GM19463 (cell line): ENCODE measurements around the gene GABBR2.
"Not testable (repeated sequence)": the region's sequence is repeated elsewhere in the genome, so short reads cannot be mapped to it uniquely, and the experiment has no call there.

ENCODE experiments used
- ATAC-seq: cut with Tn5 transposase; IDR thresholded peaks from one replicate; pipeline ENCODE4 v1.9.1; 2021; ENCODE audit warnings: mild to moderate bottlenecking, moderate library complexity; ENCODE audit not compliant: unreplicated experiment

GABBR2 gene

DNA sequence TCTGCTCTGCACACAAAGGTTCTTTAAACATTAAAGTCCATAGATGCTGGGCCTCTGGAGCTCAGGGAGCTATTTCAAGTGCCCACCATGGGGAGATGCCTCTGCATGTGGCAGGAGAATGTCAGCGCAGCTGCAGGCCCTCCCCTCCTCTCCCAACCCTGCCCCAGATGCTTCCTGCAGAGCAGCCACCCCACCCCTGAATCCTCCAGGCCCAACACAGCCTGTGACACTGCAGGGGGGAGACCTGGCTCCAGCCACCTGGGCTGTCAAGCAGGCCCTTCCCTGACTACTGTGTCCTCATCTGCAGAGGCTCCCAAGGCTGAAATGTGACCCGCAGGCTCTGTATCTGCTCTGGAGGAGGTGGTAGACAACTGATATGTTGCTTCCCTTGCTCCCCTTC, 213.9 kb downstream of the GABBR2 start:
- no peak for ATAC-seq

DNA sequence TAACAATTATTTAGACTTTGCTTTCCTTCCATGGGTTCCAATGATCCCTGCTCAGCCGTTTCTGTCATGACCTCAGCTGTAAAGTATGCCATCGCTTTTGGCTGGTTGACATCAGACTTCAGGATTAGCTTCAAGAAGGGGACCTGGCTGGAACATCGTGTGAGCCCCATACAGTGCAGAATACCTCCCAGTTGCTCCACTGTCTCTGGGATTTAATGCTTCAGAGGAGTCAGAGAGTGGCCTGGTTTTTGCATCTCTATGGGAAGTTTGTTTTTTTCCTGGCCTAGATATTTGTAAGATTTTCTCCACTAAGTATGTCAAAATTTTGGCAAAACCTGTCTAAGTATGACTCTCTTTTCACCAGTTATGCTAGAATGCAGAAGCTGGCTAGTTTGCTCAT, 216.9 kb downstream of the GABBR2 start:
- ATAC-seq, result no peak

DNA sequence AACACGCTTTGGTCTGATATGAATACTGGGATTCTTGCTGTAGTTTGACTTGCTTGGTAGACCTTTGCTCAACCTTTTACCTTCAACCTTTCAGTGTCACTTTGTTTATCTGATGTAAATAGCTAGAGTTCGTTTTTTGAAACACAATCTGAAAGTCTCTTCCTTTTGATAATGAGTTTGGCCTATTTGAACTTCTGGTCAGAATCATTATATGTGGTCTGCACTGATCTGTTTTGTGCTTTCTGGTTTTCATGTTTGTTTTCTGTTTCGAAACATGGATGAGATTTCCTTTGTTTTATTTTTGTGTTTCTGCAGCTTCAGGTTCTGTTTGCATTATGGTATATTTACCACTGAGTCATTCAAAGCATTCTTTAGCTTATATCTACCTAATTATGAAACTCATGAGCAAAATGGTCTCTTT, 217.5 kb downstream of the GABBR2 start:
- ATAC-seq, result no peak

DNA sequence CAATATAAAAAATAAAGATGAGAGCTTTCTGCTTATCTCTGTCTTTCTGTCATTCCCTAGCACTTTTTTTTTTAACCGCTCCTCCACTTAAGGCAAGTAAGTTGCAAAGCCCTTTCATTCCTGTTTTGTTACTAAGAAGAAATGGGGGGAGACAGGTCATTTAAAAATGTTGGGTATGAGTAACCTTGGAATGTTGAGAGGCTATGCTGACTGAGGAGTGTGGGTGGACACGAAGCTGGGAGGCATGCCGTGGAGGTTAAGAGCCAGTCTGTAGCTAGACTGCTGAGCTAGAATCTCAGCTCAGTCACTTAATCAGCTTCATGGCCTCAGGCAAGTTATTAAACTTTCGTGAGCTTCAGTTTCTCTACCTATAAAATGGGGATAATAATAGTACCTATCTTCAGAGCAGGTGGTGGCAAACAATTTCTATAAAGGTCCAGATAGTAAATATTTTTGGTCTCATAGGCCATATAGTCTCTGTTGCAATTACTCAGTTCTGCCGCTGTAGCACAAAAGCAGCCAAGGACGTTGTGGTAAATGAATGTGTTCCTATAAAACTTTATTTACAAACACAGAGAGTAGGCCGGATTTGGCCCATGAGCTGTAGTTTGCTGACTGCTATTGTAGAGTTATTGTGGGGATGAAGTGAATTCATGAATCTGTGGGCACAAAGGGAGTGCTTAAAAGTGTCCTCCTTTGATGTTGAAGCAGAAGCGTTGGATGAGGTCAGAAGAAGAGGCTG, 220.0 kb downstream of the GABBR2 start:
- ATAC-seq, result no peak

DNA sequence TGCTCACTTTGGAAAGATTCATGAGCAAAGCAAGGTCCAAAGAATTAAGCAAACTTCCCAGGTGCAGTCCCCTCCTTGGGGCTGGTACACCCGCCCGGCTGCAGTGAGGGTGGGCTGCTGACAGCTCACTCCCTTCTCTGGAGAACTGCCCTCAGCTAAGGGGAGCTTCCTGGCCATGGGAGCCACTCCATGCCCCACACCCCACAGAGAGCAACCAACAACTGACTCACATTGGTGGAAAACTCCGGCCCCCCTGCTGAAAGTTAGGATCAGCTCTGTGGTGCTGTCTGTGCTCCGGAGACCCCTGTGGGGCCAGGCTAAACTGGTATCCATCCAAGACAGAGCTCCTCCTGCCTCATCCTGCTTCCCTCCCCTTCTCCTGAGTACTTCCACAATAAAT, 223.0 kb downstream of the GABBR2 start:
- ATAC-seq, result no peak

DNA sequence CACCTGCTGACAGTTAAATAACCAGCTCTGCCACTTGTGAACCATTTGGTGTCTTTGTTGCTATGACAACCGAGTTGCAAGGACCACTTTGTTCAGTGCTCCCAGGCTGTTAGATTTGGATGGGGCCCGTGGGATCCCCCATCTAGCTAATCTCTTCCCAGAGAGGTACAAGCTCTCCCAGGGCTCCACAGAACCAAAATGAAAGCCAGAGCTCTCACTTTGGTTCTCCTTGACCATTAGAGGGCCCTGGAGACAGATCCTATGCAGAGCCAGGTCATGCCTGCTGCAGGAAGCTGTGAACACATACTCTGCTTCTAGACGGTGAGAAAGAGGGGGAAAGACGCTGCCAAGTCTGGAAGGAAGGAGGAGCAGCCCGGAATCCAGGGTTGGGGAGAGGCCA, 224.6 kb downstream of the GABBR2 start:
- no peak for ATAC-seq

DNA sequence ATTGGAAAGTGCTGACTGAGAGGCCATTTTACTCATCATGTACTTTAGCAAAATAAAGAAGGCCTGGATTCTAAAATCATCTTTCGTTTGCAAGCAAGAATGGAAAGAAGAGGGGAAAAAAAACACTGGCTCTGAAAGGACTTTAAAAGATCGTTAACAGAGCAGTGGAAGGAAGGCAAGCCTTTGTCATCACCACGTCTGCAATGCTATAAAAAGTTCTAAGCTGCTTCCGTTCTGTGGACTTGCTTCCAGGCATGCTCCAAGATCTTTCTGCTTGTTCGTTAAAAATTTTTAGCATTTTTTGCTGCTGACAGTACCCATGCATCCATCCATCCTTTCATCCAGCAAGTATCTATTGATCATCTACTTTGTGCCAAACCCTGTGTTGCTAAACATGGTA, 226.5 kb downstream of the GABBR2 start:
- no peak for ATAC-seq

DNA sequence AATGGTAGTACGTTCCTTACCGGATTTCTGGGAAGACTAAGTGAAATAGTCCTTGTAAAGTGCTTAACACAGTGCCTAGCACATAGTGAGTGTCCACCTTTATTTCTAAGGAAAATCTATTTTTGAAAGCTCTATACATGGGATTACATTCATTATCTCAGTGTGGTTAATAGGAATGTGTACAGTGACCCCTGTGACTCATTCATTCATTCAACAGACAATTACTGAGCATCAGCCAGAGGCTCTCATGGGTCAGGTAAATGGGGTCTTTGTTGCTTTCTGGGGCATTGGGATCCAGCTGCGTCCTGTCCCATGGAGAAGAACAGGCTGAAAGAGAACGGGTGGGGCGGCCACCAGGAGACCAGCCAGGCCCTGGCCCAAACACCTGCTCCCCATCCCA, 227.1 kb downstream of the GABBR2 start:
- ATAC-seq, result no peak

DNA sequence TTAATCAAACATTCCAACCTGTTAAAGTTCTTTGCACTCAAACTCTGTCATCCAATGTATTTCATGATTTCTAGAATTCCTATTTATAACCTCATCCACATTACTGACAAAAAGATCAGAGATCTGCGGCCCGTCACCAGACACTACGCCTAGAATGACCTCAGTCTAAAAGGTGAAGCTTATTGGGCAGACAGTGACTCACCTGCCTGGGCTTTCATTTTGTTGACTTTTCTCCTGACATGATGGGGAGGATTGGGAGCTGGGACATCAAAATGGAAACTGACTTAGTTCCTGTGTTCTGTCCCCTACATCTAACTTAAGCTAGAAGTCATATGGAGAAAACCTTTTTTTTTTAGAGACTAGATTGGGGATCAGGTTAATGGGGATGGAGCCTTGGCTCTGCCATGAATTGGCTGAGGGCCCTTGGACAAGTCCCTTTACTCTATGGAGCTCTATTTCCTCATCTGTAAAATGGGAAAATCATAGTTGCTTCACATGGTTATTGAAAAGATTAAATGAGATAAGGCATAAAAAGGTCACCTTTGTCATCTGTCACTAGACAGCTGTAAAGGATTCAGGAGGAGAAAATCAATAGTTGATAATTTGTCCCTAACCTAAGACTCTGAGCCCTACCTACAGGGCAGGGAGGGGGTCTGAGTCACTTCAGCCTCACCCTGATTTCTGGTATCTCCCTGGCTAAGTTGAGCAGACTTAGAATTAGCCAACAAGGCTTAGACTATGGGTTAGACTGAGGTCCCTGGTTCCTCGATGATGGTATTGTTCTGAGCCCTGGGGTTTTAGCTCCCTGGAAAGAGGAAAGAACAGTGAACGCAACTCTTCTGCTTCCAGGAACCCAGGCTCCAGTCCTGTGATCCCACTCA, 228.5 kb downstream of the GABBR2 start:
- ATAC-seq, result no peak

DNA sequence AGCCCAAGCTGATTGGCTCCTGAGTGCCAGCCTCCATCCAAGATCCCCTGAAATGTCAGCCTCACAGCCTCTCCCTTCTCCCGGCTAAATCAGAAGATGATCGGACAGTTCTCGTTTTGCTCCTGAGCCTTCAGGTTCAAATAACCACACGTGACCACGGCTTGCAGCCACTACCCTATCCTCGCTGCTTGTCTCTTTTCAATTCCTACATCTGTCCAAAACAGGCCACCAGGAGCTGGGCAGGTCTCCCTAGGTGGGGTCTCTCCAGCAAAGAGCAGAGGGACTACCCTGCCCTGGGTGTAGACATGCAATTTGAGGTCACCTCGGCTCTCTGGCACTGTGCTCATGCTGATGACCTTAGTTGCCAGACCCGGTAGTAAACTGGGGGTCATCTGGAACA, 229.3 kb downstream of the GABBR2 start:
- ATAC-seq, result no peak

DNA sequence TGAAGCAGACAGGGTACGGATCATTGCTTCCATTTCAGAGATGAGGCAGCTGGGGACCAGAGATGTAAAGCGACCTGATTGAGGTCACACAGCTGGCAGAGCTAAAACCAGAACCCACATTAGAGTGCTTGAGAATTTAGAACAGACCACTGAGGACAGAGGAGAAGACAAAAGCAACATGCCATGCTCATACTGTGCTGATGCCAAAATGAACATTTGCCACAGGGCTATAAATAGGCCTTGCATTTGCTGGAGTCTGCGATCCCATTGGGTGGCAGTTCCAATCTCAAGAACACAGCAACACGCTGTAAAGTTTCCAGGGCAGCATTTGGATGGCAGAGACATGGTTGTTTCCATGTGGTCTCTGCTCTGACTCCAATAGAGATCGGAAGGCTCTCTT, 230.9 kb downstream of the GABBR2 start:
- no peak for ATAC-seq

DNA sequence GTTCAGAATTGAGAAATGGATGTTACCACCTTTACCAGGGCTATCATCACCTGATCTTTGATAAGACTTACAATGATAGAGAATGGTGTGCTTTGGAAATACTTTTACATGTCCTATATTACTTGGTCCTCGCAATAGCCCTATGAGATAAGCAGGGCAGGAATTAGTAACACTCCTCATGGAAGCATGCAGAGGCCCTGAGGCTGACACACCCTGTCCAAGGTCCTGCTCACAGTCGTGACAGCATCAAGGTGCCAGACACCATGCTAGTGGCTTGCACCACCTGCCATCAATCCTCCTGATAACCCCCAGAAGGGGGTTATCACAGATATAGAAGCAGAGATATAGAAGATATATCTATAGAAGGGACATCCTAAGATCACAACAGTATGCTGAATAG, 236.5 kb downstream of the GABBR2 start:
- ATAC-seq, result no peak

DNA sequence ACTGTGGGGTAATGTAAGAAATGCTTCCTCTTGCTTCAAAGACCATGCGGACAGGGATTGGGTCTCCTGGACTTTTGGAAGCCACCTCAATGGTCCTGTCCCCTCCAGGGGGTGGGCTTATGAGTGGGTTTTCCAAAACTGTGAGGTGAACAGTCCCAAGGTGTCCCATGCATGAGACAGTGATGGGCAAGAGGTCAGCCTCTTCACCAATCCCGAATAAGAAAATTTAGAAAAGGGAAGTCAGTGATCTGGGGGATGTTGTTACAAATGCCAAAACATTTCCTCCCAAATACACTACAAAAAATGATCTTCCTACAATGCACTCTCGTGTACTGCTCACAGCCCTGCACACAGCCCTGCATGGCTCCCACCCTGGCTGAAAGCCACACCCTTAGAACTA, 237.6 kb downstream of the GABBR2 start:
- no peak for ATAC-seq

DNA sequence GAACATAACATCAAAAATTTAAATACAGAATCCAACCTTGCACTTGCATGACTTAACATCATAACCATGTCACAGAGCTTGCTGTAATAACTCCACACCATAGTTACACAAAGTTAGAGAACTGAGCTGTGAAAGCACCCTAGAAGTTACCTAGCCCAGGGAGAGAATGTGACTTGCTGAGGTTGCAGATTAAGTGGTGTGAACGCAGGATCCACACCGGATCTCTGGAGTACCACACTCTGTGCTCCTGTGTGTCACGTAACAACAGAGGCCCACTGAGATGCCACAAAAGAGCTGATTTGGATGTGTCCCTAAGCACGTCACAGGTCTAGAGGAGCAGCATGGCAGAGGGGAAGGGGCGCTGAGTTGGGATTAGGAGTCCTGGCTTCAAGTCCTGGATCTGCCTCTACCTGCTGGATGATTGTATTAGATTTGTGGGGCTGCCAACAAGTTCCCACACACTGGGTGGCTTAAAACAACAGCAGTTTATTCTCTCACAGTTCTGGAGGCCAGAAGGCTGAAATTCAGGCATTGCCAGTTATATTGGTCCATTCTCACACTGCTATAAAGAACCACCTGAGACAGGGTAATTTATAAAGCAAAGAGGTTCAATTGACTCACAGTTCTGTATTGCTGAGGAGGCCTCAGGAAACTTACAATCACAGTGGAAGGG, 240.0 kb downstream of the GABBR2 start:
- no peak for ATAC-seq

DNA sequence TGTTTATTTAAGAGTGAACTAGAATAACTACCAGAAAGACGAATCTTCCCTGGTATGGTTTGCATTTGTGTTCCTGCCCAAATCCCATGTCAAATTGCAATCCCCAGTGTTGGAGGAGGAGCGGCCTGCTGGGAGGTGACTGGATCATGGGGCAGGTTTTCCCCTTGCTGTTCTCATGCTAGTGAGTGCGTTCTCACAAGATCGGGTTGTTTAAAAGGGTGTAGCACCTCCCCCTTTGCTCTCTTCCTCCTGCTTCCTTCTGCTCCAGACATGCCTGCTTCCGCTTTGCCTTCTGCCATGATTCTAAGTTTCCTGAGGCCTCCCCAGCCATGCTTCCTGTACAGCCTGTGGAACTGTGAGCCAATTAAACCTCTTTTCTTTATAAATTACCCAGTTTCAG, 242.9 kb downstream of the GABBR2 start:
- ATAC-seq, result no peak

DNA sequence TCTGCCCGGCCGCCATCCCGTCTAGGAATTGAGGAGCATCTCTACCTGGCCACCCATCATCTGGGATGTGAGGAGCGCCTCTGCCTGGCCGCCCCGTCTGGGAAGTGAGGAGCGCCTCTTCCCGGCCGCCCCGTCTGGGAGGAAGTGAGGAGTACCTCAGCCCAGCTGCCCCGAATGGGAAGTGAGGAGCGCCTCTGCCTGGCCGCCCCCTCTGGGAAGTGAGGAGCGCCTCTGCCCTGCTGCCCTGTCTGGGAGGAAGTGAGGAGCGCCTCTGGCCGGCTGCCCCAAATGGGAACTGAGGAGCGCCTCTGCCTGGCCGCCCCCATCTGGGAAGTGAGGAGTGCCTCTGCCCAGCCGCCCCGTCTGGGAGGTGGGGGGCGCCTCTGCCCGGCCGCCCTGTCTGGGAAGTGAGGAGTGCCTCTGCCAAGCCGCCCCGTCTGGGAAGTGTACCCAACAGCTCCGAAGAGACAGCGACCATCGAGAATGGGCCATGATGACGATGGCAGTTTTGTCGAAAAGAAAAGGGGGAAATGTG, 244.5 kb downstream of the GABBR2 start:
- not testable (repeated sequence) for ATAC-seq

DNA sequence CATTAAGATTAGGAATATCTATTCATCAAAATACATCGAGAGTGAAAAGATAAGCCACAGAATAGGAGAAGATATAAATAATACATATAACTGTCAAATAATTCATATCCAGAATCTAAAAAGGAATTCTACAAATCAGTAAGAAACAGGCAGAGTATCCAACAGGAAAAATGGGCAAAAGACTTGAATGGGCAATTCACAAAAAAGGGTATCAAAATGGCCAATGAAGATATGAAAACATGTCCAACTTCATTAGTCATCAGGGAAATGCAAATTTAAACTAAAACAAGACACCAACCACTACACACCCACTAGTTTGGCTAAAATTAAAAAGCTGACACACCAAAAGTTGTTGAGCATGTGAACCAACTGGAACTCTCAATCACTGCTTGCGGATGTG, 246.4 kb downstream of the GABBR2 start:
- no peak for ATAC-seq

DNA sequence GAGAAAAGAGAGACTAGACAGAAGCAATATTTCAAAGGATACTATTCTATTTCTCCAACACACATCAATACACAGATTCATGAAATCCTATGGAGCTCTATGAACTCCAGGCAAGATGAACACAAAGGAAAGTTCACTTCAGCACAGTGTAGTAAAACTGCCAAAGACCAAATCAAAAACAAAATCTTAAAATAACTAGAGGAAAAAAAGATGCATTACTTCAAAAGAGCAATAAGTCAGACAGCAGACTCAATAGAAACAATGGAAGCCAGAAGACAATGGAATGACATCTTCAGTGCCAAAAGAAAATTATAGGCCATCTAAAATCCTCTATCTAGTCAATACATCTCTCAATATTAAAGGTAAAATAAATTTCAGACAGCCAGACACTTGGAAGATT, 248.0 kb downstream of the GABBR2 start:
- ATAC-seq, result no peak

DNA sequence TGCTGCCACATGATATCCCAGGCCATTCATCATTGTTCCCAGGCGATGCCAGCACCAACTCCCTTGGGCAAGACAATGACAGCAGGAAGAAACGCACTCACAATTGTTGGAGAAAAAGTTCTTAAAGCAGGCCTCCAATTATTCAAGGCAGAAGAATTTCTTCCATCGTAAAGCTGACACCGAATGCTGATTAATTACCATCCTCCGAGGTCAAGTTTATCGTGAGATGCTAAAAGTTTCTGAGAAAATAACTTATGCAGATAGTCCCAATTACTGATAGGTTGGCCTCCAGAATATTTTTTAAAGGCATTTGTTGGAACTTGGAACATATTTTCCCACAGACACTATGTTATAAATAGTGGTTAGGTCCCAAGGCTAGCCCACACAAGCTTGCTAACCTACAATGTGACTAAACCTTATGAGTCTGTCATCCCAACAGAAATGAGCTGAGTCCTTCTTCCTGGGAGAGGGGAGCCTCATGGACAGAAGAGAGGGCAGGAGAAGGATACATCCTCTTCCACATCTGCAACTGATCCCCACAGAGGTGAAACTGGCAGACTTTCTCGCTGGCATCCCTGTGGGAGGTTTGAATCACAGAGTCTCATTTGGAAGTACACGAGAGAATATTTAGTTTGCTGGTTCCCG, 250.9 kb downstream of the GABBR2 start:
- ATAC-seq, result no peak

DNA sequence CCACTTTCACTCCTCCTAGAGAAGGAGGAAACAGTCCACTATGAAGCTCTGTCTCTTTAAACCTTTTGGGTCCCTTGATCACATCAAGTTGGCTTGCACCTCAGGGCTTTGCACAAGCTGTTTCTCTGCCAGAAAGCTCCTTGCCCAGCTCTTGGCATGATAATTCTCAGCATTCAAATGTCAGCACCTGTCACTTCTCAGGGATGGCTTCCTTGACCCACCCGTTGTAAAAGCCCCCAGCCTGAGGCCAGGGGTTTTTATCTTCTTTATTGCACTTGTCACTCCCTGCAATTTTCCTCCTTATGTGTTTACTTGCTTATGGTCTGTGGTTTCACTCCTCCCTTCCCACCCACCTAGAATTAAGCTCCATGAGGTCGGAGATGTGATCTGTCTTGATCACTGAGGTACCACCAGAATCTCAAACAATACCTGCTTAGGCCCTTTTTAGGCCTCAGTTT, 252.6 kb downstream of the GABBR2 start:
- no peak for ATAC-seq
